GM20000 (cell line): ENCODE measurements around the gene UBE2O.

Experiments
- DNase-seq: peaks from one replicate; pipeline ENCODE4 v3.0.0; 2012; ENCODE audit warnings: low spot score
- TF ChIP-seq, protein P1 (sequence below): IDR thresholded peaks from 2 replicates; pipeline ENCODE4 v1.5.1; 2012; ENCODE audit warnings: mild to moderate bottlenecking, control low read depth; ENCODE audit errors: extremely low read depth, missing control alignments

UBE2O gene

DNA sequence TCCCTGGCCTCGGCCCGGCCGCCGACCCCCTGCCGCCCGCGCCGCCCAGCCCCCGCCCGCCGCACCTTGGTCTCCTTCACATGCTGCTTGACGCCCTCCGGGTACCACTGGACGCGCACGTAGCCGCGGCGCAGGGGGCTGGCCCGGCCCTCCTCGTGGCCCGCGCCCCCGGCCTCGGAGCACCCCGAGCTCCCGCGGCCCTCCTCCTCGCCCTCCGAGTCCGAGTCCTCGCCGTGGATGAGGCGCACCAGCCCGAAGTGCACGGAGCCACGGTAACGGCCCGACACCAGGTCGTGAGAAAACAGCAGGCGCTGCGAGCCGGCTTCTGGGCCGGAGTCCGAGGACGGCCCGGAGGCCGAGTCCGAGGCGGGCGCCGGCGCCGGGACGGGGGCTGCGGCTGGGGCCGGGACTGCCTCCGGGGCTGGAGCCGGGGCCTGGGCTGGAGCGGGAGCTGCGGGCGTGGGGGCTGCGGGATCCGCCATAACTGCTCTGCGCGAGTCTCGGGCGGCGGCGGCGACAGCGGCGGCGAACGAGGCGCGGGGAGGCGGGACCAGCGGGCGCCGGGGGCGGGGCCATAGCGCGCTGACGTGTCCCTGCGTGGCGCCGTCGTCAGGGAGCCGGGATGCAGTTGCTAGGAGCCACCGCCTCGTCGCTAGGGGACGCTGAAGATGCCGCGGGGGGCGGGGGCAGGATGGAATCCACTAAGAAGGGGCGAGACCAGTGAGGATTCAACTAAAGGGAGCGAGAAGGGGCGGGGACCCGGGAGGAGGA lies at the start of gene UBE2O:
UBE2O (minus strand) TSS at position 493 of the 771 bp plus-strand sequence; CDS start at position 482, 11 bp downstream.
- TF ChIP-seq, protein P1, sequence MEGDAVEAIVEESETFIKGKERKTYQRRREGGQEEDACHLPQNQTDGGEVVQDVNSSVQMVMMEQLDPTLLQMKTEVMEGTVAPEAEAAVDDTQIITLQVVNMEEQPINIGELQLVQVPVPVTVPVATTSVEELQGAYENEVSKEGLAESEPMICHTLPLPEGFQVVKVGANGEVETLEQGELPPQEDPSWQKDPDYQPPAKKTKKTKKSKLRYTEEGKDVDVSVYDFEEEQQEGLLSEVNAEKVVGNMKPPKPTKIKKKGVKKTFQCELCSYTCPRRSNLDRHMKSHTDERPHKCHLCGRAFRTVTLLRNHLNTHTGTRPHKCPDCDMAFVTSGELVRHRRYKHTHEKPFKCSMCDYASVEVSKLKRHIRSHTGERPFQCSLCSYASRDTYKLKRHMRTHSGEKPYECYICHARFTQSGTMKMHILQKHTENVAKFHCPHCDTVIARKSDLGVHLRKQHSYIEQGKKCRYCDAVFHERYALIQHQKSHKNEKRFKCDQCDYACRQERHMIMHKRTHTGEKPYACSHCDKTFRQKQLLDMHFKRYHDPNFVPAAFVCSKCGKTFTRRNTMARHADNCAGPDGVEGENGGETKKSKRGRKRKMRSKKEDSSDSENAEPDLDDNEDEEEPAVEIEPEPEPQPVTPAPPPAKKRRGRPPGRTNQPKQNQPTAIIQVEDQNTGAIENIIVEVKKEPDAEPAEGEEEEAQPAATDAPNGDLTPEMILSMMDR: peak; percentile 64
- peak; percentile 98 for DNase-seq

DNA sequence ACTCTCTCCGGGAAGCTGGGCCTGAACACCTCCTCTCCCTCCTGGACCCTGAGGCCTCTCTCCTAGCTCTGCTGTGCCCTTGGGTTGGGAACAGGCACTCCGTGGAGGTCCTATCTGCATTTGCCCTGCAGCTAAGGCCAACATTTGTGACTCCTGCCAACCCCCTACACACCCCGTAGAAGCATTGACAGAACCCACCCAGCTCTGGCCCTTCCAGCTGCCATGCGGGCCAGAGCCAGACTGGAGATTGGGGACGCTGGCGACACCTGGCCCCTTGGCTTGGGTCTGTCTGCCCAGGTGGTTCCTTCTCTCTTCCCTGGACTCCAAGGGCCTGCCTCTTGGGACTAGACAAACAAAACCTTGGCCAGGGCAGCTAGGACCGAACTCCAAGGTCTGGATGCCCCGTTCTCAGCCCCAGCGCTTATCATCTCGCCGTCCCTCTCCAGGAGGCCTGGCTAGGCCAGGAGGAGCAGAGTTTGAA lies 48.9 kb upstream of the UBE2O start:
- TF ChIP-seq, protein P1: no peak
- no peak for DNase-seq

DNA sequence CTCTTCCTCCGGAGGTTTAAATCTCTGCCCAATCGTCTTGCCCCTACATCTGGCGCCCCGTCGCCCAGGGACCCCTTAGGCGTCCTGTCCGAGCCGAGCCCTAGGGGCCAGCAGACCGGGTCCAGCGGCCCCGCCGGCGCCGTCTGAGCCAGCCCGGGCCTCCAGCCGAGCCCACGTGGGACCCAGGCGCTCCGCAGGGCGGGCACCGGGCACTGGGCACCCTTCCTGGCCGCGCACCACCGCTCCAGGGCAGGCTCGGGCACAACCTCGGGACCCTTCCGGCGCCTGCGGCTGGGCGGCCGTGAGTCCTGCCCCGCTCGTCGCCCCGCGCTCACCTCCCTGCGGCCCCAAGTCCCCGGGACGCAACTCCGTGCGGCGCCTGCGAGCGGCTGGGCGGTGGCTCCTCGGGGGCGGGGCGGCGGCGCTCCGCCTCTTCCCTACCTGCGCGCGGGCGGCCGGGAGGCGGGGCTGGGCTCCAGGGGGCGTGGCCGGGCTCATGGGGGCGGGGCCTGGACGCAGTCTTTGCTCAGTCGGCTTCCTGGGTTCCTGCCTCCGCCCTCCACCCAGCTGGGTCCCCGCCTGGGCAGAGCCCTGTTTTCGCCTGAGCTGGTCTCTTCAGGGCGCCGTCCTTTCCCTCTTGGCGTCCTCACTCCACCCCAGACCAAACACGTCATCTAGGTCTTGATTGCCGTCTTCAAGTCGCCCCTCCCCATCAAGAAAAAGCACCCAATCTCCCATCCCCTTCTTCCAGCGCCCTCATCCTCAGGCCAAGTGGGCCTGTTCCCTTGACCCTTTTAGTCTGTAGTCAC lies 48.3 kb upstream of the UBE2O start, which contains the start of gene RHBDF2:
RHBDF2 (minus strand) TSS at position 406 of the 809 bp plus-strand sequence. CDS start 19,899 bp downstream, outside the sequence.
- TF ChIP-seq, protein P1: no peak
- peak; percentile 97 for DNase-seq

DNA sequence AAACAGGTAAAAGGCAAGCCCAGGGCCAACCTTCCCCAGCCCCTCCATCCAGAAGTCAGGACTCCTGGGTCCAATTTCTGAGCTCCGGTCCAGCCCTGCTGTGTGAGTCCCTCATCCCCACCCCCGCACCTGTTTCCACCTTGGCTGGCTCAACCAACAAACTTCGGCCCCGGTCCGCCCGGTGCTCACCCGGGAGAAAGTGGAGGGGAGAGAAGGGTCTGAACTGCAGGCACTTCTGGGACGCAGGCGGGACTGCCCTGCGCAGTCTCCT lies 47.7 kb upstream of the UBE2O start:
- TF ChIP-seq, protein P1: no peak
- DNase-seq: no peak

DNA sequence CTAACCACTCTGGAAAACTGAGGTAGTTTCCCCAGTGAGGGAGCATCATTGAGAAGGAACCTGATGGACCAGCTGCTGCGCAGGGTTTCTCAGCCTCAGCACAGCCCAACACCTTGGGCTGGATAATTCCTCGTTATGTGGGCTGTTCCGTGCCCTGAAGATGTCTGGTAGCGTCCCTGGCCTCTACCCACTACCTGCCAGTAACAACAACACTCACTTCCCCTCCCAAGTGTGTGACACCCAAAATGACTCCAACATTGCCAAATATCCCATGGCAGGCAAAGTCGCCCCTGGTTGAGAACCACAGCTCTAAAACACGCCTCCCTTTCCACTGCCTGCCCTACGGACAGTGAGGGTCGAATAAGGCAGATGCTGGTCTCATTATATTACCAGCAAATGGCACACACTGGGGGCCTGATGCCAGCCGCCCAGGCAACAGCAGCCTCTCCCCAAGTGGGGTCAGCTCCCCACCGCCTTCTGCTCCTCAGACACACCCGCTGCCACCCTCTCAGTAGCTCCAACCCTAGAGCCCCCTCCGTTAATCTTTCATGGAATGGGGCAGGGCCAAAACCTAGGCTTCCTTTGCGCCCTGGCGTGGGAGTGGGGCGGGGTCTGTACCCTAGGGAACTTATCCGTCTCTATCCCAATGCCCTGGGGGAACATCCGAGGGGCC lies 47.3 kb upstream of the UBE2O start:
- TF ChIP-seq, protein P1: no peak
- DNase-seq: no peak

DNA sequence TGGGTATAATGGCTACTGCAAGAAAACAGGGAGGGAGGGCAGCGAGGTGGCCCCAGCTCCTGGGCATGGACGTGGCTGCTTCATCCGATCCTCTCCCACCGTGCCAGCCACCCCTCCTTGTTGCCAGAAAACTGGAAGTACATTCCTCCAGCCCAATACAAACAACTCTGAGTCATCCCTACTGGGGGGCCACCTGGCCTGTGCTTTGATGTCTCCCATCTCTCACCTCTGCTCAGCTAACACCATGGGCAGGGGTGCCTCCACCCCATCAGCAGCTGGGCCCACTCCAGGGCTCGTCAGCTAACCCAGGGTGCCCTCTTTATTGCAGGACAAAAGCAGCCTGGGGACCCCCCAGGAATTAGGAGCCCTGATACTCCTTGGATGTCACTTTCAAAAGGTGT lies 46.3 kb upstream of the UBE2O start:
- TF ChIP-seq, protein P1: no peak
- no peak for DNase-seq
